Kidney (tissue), 14 donors: ENCODE measurements around the gene RNF215. TPM values are rescaled to one million over a fixed set of nuclear protein-coding genes. Genes with fewer than 3 reads are reported as not detected.

Experiments used
- DNase-seq, 5 donors: peaks; one replicate each; pipeline ENCODE4 v3.0.0-alpha.2; 2013 to 2020
- FAIRE-seq: peaks from 2 replicates; lab custom pipeline; 2012; peaks lifted over from hg19 to GRCh38; lab: Jason Lieb, UNC
- H3K27ac ChIP-seq, 2 donors: one replicate each; pipeline ENCODE4 v1.7.0; 2013; ENCODE audit warnings: low read depth in 2 of 2, low read length in 2 of 2, inconsistent platforms in 1 of 2
- H3K27me3 ChIP-seq: one replicate; pipeline ENCODE4 v1.7.1; 2013; ENCODE audit warnings: low read length, inconsistent platforms; ENCODE audit not compliant: control insufficient read depth, insufficient read depth
- H3K36me3 ChIP-seq, 3 donors: one replicate each; pipeline versions ENCODE4 v1.7.0 to v1.7.1; 2013; ENCODE audit warnings: low read length in 3 of 3, control low read depth in 1 of 3, inconsistent platforms in 1 of 3; ENCODE audit not compliant: insufficient read depth in 3 of 3, control insufficient read depth in 2 of 3
- H3K4me1 ChIP-seq, 3 donors: one replicate each; pipeline versions ENCODE4 v1.7.0 to v1.7.1; 2013; ENCODE audit warnings: low read length in 3 of 3, inconsistent platforms in 1 of 3, low read depth in 1 of 3; ENCODE audit not compliant: control insufficient read depth in 2 of 3, insufficient read depth in 2 of 3
- H3K4me3 ChIP-seq, 3 donors: one replicate each; pipeline versions ENCODE4 v1.7.0 to v1.8.1; 2013; ENCODE audit warnings: low read length in 3 of 3, control low read depth in 1 of 3, inconsistent platforms in 1 of 3
- H3K9ac ChIP-seq, 3 donors: one replicate each; pipeline versions ENCODE4 v1.7.0 to v1.7.1; 2013; ENCODE audit warnings: low read length in 3 of 3, control low read depth in 1 of 3, inconsistent platforms in 1 of 3
- H3K9me3 ChIP-seq, 3 donors: one replicate each; pipeline versions ENCODE4 v1.7.0 to v1.7.1; 2013; ENCODE audit warnings: low read length in 3 of 3, control low read depth in 1 of 3, inconsistent platforms in 1 of 3; ENCODE audit not compliant: control insufficient read depth in 2 of 3, insufficient read depth in 1 of 3
- CTCF ChIP-seq: IDR thresholded peaks from 3 replicates; pipeline ENCODE4 v1.5.1; 2012; ENCODE audit warnings: mild to moderate bottlenecking, moderate library complexity, borderline replicate concordance; ENCODE audit not compliant: insufficient read depth; ENCODE audit errors: extremely low read depth
- intact Hi-C: fragments of 100-400 bp; cut with DNase I; formaldehyde crosslinking; loops from one replicate; pipeline ENCODE4 v1.11.1; 2022
- polyA plus RNA-seq: library from polyadenylated mRNA; stranded (reverse); fragments of 350-450 nt; fragmentation: Illumina TruSeq; extraction: RNeasy Lipid Tissue Mini Kit (QIAGEN cat#74804); gene quantifications from one replicate; pipeline ENCODE4 v1.2.3, GENCODE V29; 2014; ENCODE audit warnings: low read depth, low replicate concordance; ENCODE audit not compliant: insufficient read depth
- total RNA-seq: library from RNA; stranded (reverse); fragmentation: NEBNext Ultra II Directional; extraction: Animal tissue kit (Norgen Biotek cat#: 25700); gene quantifications from one replicate; pipeline ENCODE4 v1.2.1, GENCODE V29; 2021
- donor health status: control.
- donor health status: control.
- donor health status: control.
- donor health status: control.
- donor health status: control.
- donor health status: DM: yes; HTN: yes; CAD: no.
- donor health status: Normal renal cell carcinoma (clear cell type).

Gene RNF215
- total and polyA plus RNA-seq, 2 donors from 2014 or later = 15.9 to 19.7 TPM

DNA sequence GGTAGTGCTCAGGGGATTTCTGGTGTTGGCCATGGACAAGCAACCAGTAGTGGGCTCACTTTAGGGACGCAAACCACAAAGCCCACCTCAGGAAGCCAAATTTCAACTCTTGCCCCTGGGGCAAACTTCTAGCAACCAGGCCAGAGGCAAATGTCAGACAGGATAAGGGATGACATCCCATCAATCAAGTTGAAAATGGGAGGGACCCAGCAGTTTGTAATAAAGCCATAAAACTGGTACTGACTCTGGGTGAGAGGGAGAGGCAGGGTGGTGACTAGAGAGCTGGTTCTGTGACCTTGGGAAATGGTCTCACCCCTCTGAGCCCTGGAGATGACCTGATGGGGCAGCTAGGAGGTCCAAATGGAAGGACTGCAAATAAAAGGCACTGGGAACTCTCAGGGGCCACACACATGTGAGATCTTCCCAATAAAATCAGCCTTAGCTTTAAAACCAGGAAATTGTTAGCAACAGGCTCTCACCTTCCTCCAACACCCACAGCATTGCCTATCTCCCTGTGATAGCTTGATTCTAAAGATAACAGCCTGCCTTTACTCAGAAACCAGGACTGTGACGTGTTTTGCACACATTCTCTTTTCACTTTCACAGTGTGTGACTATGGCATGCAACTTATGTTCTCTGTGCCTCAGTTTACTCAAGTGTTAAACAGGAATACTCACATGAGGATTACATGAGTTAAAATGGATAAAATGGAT is 54.1 kb downstream of the RNF215 start:
- H3K36me3 ChIP-seq = peaks cover 12 to 57% (median 49%) of the 10 kb centered on the region in 3 donors
- H3K9me3 ChIP-seq = no peaks in the 10 kb centered on the region
- no peak overlapping the region for H3K4me3 ChIP-seq
- FAIRE-seq = no peak
- DNase-seq = no peak
- no peaks in the 10 kb centered on the region for H3K4me1 ChIP-seq
- intact Hi-C loops = no loop called here
- H3K27ac ChIP-seq = no peak overlapping the region
- no peaks in the 10 kb centered on the region for H3K27me3 ChIP-seq
- no peak overlapping the region for H3K9ac ChIP-seq
- TF ChIP-seq CTCF = no peak

- H3K4me3 ChIP-seq = no peak overlapping the region
- H3K27me3 ChIP-seq = no peaks in the 10 kb centered on the region
- no peaks in the 10 kb centered on the region for H3K9me3 ChIP-seq
- H3K36me3 ChIP-seq = peaks cover 11 to 52% (median 45%) of the 10 kb centered on the region in 3 donors
- TF ChIP-seq CTCF = no peak
- no peak overlapping the region for H3K27ac ChIP-seq
- FAIRE-seq (no peak), DNase-seq (no peak)
- intact Hi-C loops = no loop called here
- H3K9ac ChIP-seq = no peak overlapping the region
- peaks cover 0 to 4% (median 1%) of the 10 kb centered on the region in 3 donors for H3K4me1 ChIP-seq
Observed at GRCh38 chr22:30332551-30332950, 54.7 kb downstream of the RNF215 start.

Other genes starting within 250 kb of the RNF215 start
- gene LIF, start 140.7 kb downstream of the RNF215 start, total RNA-seq = 10.7 TPM
- 0.67 TPM for gene LIF, start 140.7 kb downstream of the RNF215 start, polyA plus RNA-seq
- 1.2 TPM for gene OSM, start 120.6 kb downstream of the RNF215 start, total RNA-seq
- 0.56 TPM for gene OSM, start 120.6 kb downstream of the RNF215 start, polyA plus RNA-seq
- gene CASTOR1, start 97.9 kb downstream of the RNF215 start, total RNA-seq = 16.5 TPM
- 71.7 TPM for gene CASTOR1, start 97.9 kb downstream of the RNF215 start, polyA plus RNA-seq
- 34.5 TPM for gene TBC1D10A, start 60.5 kb downstream of the RNF215 start, total RNA-seq
- gene TBC1D10A, start 60.5 kb downstream of the RNF215 start, polyA plus RNA-seq = 31.0 TPM
- gene SF3A1, start 30.5 kb downstream of the RNF215 start, total RNA-seq = 179 TPM
- 23.7 TPM for gene SF3A1, start 30.5 kb downstream of the RNF215 start, polyA plus RNA-seq
- gene CCDC157, start 30.4 kb downstream of the RNF215 start, total RNA-seq = 5.1 TPM
- 6.0 TPM for gene CCDC157, start 30.4 kb downstream of the RNF215 start, polyA plus RNA-seq
- gene SEC14L2, start 9.6 kb upstream of the RNF215 start, total RNA-seq = 13.5 TPM
- gene SEC14L2, start 9.6 kb upstream of the RNF215 start, polyA plus RNA-seq = 17.3 TPM
- gene MTFP1, start 38.4 kb upstream of the RNF215 start, total RNA-seq = 8.1 TPM
- gene MTFP1, start 38.4 kb upstream of the RNF215 start, polyA plus RNA-seq = 82.6 TPM
- not detected for gene SEC14L3, start 84.6 kb upstream of the RNF215 start, total RNA-seq
- not detected for gene SEC14L3, start 84.6 kb upstream of the RNF215 start, polyA plus RNA-seq
- gene SEC14L4, start 118.3 kb upstream of the RNF215 start, total RNA-seq = 0.63 TPM
- gene SEC14L4, start 118.3 kb upstream of the RNF215 start, polyA plus RNA-seq = 0.41 TPM
- 13.9 TPM for gene SEC14L6, start 159.3 kb upstream of the RNF215 start, total RNA-seq
- 16.5 TPM for gene SEC14L6, start 159.3 kb upstream of the RNF215 start, polyA plus RNA-seq
- 16.1 TPM for gene GAL3ST1, start 187.3 kb upstream of the RNF215 start, total RNA-seq
- 34.3 TPM for gene GAL3ST1, start 187.3 kb upstream of the RNF215 start, polyA plus RNA-seq
- 68.4 TPM for gene PES1, start 204.5 kb upstream of the RNF215 start, total RNA-seq
- 57.0 TPM for gene PES1, start 204.5 kb upstream of the RNF215 start, polyA plus RNA-seq
- gene TCN2, start 219.8 kb upstream of the RNF215 start, total RNA-seq = 71.3 TPM
- 174 TPM for gene TCN2, start 219.8 kb upstream of the RNF215 start, polyA plus RNA-seq
- 3.2 TPM for gene SLC35E4, start 248.4 kb upstream of the RNF215 start, total RNA-seq
- gene SLC35E4, start 248.4 kb upstream of the RNF215 start, polyA plus RNA-seq = 1.8 TPM